IMR-90 (cell line): Measurements from ENCODE around the gene DBNDD1. TPM values are rescaled to one million over a fixed set of nuclear protein-coding genes. Genes with fewer than 3 reads are reported as not detected.

Experiments used
- ATAC-seq: fragments of 200-7000 bp; cut with Tn5 transposase; 2 replicates; pipeline ENCODE4 v1.9.1; 2020; ENCODE audit warnings: low read depth, mild to moderate bottlenecking, moderate library complexity
- BruUV-seq: library from RNA; stranded (reverse); fragments of 400-500 nt; replicated peaks from 2 replicates; lab custom pipeline; 2021; lab: Mats Ljungman, UMichigan
- CTCF ChIA-PET: fragments of 300-600 bp; formaldehyde crosslinking; extraction: SDS; loops from one replicate; lab custom pipeline; 2021; ENCODE audit warnings: antibody characterized with exemption; lab: Yijun Ruan, JAX
- POLR2A ChIA-PET: fragments of 300-600 bp; sonication (Branson Sonifier 250); formaldehyde crosslinking; loops from one replicate; lab custom pipeline; 2022; ENCODE audit warnings: antibody characterized with exemption; ENCODE audit not compliant: unreplicated experiment; lab: Charles Lee
- DNase-seq: peaks from one replicate; pipeline ENCODE4 v3.0.0; 2013
- H2AFZ ChIP-seq: replicated peaks from 2 replicates; pipeline ENCODE3; 2013; ENCODE audit warnings: low read length, mild to moderate bottlenecking; ENCODE audit not compliant: poor library complexity
- H2AK5ac ChIP-seq: 2 replicates; pipeline ENCODE4 v1.6.1; 2013; ENCODE audit warnings: low read depth, low read length, inconsistent platforms
- H2AK9ac ChIP-seq: replicated peaks from 2 replicates; pipeline ENCODE3; 2013; ENCODE audit warnings: mild to moderate bottlenecking, low read depth, low read length, moderate library complexity; ENCODE audit not compliant: poor library complexity
- H2BK120ac ChIP-seq: 2 replicates; pipeline ENCODE4 v1.6.1; 2013; ENCODE audit warnings: low read depth, low read length, inconsistent platforms
- H2BK15ac ChIP-seq: 3 replicates; pipeline ENCODE4 v1.6.1; 2013; ENCODE audit warnings: low read depth, low read length, inconsistent platforms
- H2BK20ac ChIP-seq: 2 replicates; pipeline ENCODE4 v1.6.1; 2013; ENCODE audit warnings: low read depth, mild to moderate bottlenecking, inconsistent platforms, low read length, moderate library complexity
- H2BK5ac ChIP-seq: 2 replicates; pipeline ENCODE4 v1.6.1; 2013; ENCODE audit warnings: mild to moderate bottlenecking, low read depth, low read length, inconsistent platforms; ENCODE audit not compliant: poor library complexity, severe bottlenecking
- H3K14ac ChIP-seq: replicated peaks from 2 replicates; pipeline ENCODE4 v1.6.1; 2013; ENCODE audit warnings: low read depth, low read length, inconsistent platforms
- H3K18ac ChIP-seq: 2 replicates; pipeline ENCODE4 v1.6.1; 2013; ENCODE audit warnings: low read depth, low read length, control low read depth
- H3K23ac ChIP-seq: 2 replicates; pipeline ENCODE4 v1.6.1; 2013; ENCODE audit warnings: low read depth, low read length, inconsistent platforms
- H3K27ac ChIP-seq: 2 replicates; pipeline ENCODE4 v1.5.1; 2013; ENCODE audit warnings: mild to moderate bottlenecking, control low read depth, low read length; ENCODE audit not compliant: insufficient read depth
- H3K27me3 ChIP-seq: 2 replicates; pipeline ENCODE4 v1.6.1; 2013; ENCODE audit warnings: low read length; ENCODE audit not compliant: control insufficient read depth, insufficient read depth
- H3K36me3 ChIP-seq: 2 replicates; pipeline ENCODE4 v1.6.1; 2013; ENCODE audit warnings: low read length, mixed read lengths; ENCODE audit not compliant: control insufficient read depth, insufficient read depth
- H3K4ac ChIP-seq: 2 replicates; pipeline ENCODE4 v1.6.1; 2013; ENCODE audit warnings: low read depth, low read length, inconsistent platforms
- H3K4me1 ChIP-seq: 2 replicates; pipeline ENCODE4 v1.6.1; 2013; ENCODE audit warnings: low read length, mixed read lengths; ENCODE audit not compliant: control insufficient read depth, insufficient read depth
- H3K4me2 ChIP-seq: 2 replicates; pipeline ENCODE4 v1.6.1; 2013; ENCODE audit warnings: low read depth, mild to moderate bottlenecking, control low read depth, low read length, moderate library complexity
- H3K4me3 ChIP-seq: 2 replicates; pipeline ENCODE4 v1.5.1; 2013; ENCODE audit warnings: low read depth, mild to moderate bottlenecking, control low read depth, low read length, moderate library complexity; ENCODE audit not compliant: insufficient read depth
- H3K56ac ChIP-seq: 2 replicates; pipeline ENCODE4 v1.6.1; 2013; ENCODE audit warnings: low read length, inconsistent platforms; ENCODE audit not compliant: insufficient read depth; ENCODE audit errors: extremely low read depth
- H3K79me1 ChIP-seq, 2 experiments: 2 replicates each; pipeline ENCODE4 v1.6.1; 2013; ENCODE audit warnings: low read length in 2 of 2, inconsistent platforms in 1 of 2, low read depth in 1 of 2
- H3K9ac ChIP-seq: 2 replicates; pipeline ENCODE4 v1.6.1; 2013; ENCODE audit warnings: low read depth, low read length, control low read depth
- H3K9me1 ChIP-seq: 2 replicates; pipeline ENCODE4 v1.6.1; 2013; ENCODE audit warnings: low read length, inconsistent platforms; ENCODE audit not compliant: insufficient read depth
- H3K9me3 ChIP-seq: 2 replicates; pipeline ENCODE4 v1.6.1; 2013; ENCODE audit warnings: low read length; ENCODE audit not compliant: control insufficient read depth, insufficient read depth
- H4K20me1 ChIP-seq: 2 replicates; pipeline ENCODE4 v1.6.1; 2013; ENCODE audit warnings: low read length, inconsistent platforms; ENCODE audit not compliant: insufficient read depth
- H4K5ac ChIP-seq: 2 replicates; pipeline ENCODE4 v1.6.1; 2013; ENCODE audit warnings: mild to moderate bottlenecking, low read depth, low read length, control low read depth
- H4K8ac ChIP-seq, 2 experiments: 2 replicates each; pipeline ENCODE4 v1.6.1; 2013; ENCODE audit warnings: low read depth in 2 of 2, low read length in 2 of 2, control low read depth in 1 of 2, inconsistent platforms in 1 of 2
- H4K91ac ChIP-seq: 2 replicates; pipeline ENCODE4 v1.6.1; 2013; ENCODE audit warnings: low read depth, low read length, inconsistent platforms; ENCODE audit not compliant: insufficient read depth
- BHLHE40 ChIP-seq: fragments of 150-350 bp; IDR thresholded peaks from 2 replicates; pipeline ENCODE4 v1.6.1; 2016; ENCODE audit warnings: mild to moderate bottlenecking, low read depth, low read length
- USF2 ChIP-seq: fragments of 150-350 bp; IDR thresholded peaks from 2 replicates; pipeline ENCODE4 v1.6.1; 2017; ENCODE audit warnings: mild to moderate bottlenecking, antibody characterized with exemption, low read length, low read depth
- WGBS, 2 experiments: methylation state at CpG; one replicate each; pipeline versions ENCODE4 v1.1.5 to v1.1.7; 2013; ENCODE audit warnings: missing lambda C conversion rate in 2 of 2; ENCODE audit not compliant: insufficient read length in 1 of 2; ENCODE audit errors: extremely low coverage in 2 of 2; 5-methylcytosine and 5-hydroxymethylcytosine counted together
- dilution Hi-C: fragments of 300-500 bp; cut with HindIII; formaldehyde crosslinking; loops from one replicate; pipeline ENCODE4 v1.14.3; 2018; ENCODE audit warnings: low sequenced_read_pairs; ENCODE audit not compliant: unreplicated experiment
- in situ Hi-C: fragments of 300-500 bp; cut with MboI; formaldehyde crosslinking; loops from 3 replicates; pipeline ENCODE4 v1.14.3; 2019; ENCODE audit warnings: low sequenced_read_pairs, inconsistent platforms, mixed read lengths
- intact Hi-C: fragments of 100-400 bp; cut with micrococcal nuclease; formaldehyde crosslinking; loops from 2 replicates; pipeline ENCODE4 v1.10.0; 2022
- polyA plus RNA-seq, 3 experiments: library from polyadenylated mRNA; depleted of rRNA; stranded (reverse); fragments of >200 nt; gene quantifications; 2 replicates each; pipeline ENCODE4 v1.2.3, GENCODE V29; 2012; ENCODE audit warnings: low replicate concordance in 1 of 3
- total RNA-seq: library from RNA; depleted of rRNA; stranded (reverse); fragments of >200 nt; gene quantifications from 2 replicates; pipeline ENCODE4 v1.2.3, GENCODE V29; 2012

DBNDD1 gene
- total and polyA plus RNA-seq, 2 of the 4 experiments (the other 2 are of a cell fraction), result 3.4 to 23.0 TPM

- H3K14ac ChIP-seq, result peak overlapping the region; percentile 68
- TF ChIP-seq BHLHE40, result no peak
- TF ChIP-seq USF2, result peak; percentile 42
- H3K4me3 ChIP-seq, result peak overlapping the region; percentile 53
- H3K27me3 ChIP-seq, result no peaks in the 10 kb centered on the region
- peak overlapping the region; percentile 82 for H2AK9ac ChIP-seq
- no TSS peak for BruUV-seq
- peak overlapping the region; percentile 13; the same call in 1 of the 2 replicates for H2BK120ac ChIP-seq
- in situ Hi-C loops, result loop anchor here (5.0 kb wide), 1 partner anchor 50 kb away; no protein-coding TSS in a partner anchor
- peak overlapping the region; percentile 74 for H4K91ac ChIP-seq
- peak; percentile 76 for ATAC-seq
- H2BK20ac ChIP-seq, result peak overlapping the region; percentile 10; the same call in 1 of the 2 replicates
- intact Hi-C loops, result loop anchor here (10.0 kb wide), 1 partner anchor 98 kb away; the partner anchor contains the start of gene TUBB3
- 6% methylated on average over 38 of the region's 57 CpGs; no CpG with 5 or more reads in 1 of the 2 experiments for WGBS, 2 experiments
- H2AFZ ChIP-seq, result peak overlapping the region; percentile 88
- H3K56ac ChIP-seq, result peak overlapping the region; percentile 6; the same call in 1 of the 2 replicates
- H4K8ac ChIP-seq, result peak overlapping the region; percentile 94 to 95
- H3K9me3 ChIP-seq, result no peaks in the 10 kb centered on the region
- peak overlapping the region; percentile 67 for H3K9ac ChIP-seq
- POLR2A ChIA-PET, result no interaction called here
- H3K23ac ChIP-seq, result peak overlapping the region; percentile 68; the same call in 1 of the 2 replicates
- H3K4me1 ChIP-seq, result peaks cover 10% of the 10 kb centered on the region
- H2BK15ac ChIP-seq, result peak overlapping the region; percentile 33; the same call in 1 of the 3 replicates
- peak overlapping the region; percentile 47; the same call in 1 of the 2 replicates for H3K18ac ChIP-seq
- peak overlapping the region; percentile 28 for H2BK5ac ChIP-seq
- peak overlapping the region; percentile 85 for H3K4me2 ChIP-seq
- H3K36me3 ChIP-seq, result peaks cover 2% of the 10 kb centered on the region; the same call in 1 of the 2 replicates
- peaks cover 3% of the 10 kb centered on the region; the same call in 1 of the 2 replicates for H4K20me1 ChIP-seq
- peak; percentile 82 for DNase-seq
- peak overlapping the region; percentile 78 for H4K5ac ChIP-seq
- CTCF ChIA-PET, result no interaction called here
- peaks cover 10 to 31% of the 10 kb centered on the region in 2 experiments for H3K79me1 ChIP-seq
- peak overlapping the region; percentile 78 for H3K27ac ChIP-seq
- no peaks in the 10 kb centered on the region; the same call in none of the 2 replicates for H3K9me1 ChIP-seq
- peak overlapping the region; percentile 43; the same call in 1 of the 2 replicates for H2AK5ac ChIP-seq
- peak overlapping the region; percentile 64 for H3K4ac ChIP-seq
- dilution Hi-C loops, result no loop called here
Measured at GRCh38 chr16:90022209-90023077, 3.2 kb upstream of the DBNDD1 start.
